Measurements from ENCODE around the gene OGG1. TPM values are rescaled to one million over a fixed set of nuclear protein-coding genes. Genes with fewer than 3 reads are reported as not detected.
A peak's percentile ranks its signal among the peaks of the same experiment; 100 is the strongest.

The OGG1 gene
- total and polyA plus RNA-seq, 9 of the 15 experiments (the other 6 are each of a cell fraction or from before 2014, with no cell fraction given), result 6.6 to 33.0 (median 24.4) TPM

- TF ChIP-seq FOXP4 (CRISPR knock-in tag; IDR thresholded peaks at IDR 0.05; ENCODE audit: borderline replicate concordance) (0 out of 2 replicates have a peak, but pooled peaks have one; percentile 54), ZBTB33 (CRISPR knock-in tag; IDR thresholded peaks at IDR 0.05) (peak; percentile 16; the same call in 1 of the 2 replicates), RCOR1 (IDR thresholded peaks at IDR 0.05; ENCODE audit: borderline replicate concordance in 1 of 2, low read depth in 2 of 2, low read length in 2 of 2) (peak in 1 of 2 experiments; percentile 68; a peak in 1 of 4 replicates), RBM39 (optimal IDR thresholded peaks at IDR 0.05; ENCODE audit: low read depth, low read length) (peak; percentile 23)
- TF ChIP-seq, protein P1, sequence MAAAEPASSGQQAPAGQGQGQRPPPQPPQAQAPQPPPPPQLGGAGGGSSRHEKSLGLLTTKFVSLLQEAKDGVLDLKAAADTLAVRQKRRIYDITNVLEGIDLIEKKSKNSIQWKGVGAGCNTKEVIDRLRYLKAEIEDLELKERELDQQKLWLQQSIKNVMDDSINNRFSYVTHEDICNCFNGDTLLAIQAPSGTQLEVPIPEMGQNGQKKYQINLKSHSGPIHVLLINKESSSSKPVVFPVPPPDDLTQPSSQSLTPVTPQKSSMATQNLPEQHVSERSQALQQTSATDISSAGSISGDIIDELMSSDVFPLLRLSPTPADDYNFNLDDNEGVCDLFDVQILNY (CRISPR knock-in tag; IDR thresholded peaks at IDR 0.05), result no peak
These were observed 1.0 kb downstream of the OGG1 start (continued) for GRCh38 chr3:9750556-9751411.
